Activated T-cell treated with anti-CD3 and anti-CD28 coated beads for 4 hours (primary cell): ENCODE results near the gene EYS.

Source experiments
- DNase-seq: peaks from one replicate; pipeline ENCODE4 v3.0.0-alpha.2; 2020

The EYS gene

DNA sequence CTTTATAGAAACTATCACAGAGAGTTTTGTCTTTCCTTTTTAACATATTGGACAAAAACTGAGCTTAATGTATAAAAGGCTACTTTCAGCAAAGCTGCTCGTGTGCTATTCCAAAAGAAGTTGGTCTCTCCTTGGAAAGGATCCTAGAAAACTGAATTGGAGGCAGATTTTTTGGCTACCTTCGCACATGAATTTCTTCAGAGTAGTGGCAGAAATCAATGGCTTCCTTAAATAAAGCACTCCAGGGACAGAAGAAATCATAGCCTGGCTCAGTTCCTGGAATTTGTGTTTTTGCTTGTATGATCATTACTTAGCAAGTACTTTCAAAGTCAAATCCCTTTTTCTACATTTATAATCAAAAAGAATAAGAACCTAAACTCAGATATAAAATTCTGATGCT is 1291.1 kb downstream of the EYS start:
- DNase-seq, result no peak

DNA sequence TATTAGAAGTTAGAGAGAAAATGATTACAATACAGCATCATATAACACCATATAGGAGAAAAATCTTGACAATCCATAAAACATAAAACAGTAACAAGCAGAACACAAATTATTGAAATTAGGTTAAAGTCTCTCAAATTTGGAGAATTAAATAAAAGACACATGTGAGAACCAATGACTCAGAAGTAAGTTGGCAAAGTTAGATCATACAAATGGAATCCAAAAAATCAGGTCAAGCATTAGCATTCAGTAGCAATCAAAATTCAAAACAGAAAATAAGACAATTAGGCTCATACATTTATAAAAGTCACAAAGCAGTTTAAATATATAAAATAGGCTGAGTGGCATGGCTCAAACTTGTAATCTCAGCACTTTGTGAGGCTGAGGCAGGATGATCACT is 1295.8 kb downstream of the EYS start:
- DNase-seq, result no peak

DNA sequence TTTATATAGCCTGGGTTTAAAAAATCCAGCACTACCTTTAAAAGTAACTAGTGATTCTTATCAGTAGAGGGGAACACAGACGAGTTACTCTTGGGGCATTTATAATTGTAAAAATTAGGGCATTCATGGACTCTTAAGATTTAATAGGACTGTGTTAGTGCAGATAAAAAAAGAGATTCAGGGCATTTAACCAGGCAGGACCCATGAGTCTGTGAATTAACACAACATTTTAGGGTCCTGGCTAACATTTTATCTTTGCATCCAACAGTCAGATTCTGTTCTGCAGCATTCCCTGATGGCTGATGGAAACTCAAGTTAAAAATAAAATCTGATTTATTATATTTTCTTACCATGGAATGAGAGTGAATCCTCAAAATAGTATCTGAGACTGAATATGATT is 1297.1 kb downstream of the EYS start:
- DNase-seq, result no peak

DNA sequence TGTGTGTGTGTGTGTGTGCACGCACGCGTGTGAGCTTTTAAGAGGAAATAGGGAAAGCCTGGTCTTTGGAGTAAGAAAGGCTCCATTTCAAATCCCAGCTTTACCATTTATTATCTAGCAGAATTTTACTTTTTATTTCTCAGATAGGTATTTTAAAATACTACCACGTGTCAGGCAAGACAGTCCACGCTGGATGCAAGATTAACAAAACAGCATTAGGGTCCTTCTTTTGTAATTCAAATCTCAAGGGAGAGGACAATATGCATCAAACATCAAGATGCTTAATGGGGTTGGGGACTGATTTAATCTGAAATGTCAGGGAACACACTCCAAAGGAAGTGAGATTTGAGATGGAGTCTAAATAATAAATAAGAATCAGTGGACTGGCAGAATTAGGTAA is 1302.6 kb downstream of the EYS start:
- DNase-seq, result no peak

DNA sequence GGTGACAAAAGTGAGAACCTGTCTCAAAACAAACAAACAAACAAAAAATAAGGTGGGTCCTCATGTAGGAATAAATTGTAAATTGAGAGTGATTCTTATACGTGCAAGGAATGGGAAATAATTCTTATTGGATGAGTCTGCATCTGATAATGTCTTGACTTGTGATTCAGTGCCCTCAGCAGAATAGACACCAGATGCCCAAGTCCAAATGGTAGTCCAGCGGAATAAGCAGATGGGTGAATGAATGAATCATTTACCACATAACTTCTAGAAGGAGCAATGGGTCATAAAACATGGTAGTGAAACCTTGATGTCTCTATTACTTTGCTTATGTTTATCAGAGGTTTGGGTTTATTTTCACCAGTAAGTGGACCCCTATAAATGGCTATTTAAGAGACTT is 1323.7 kb downstream of the EYS start:
- no peak for DNase-seq

DNA sequence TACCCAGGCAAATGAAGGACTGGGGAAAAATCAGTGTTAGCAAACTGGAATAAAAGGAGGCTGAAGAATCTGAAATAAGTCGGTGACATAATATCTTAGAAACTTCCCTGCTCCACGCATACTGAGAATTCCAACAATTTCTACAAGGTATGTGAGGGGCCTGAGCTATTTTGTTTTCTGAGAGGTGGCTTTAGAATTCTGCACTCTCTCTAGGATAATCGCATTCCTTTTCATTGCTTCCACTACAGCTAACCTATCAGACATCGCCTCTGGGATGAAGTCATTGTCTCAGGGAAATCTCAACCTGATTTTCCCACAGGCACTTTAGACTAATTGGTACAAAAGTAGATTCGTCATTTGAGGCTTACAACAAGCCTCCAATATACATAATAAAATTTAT is 1330.6 kb downstream of the EYS start:
- no peak for DNase-seq

DNA sequence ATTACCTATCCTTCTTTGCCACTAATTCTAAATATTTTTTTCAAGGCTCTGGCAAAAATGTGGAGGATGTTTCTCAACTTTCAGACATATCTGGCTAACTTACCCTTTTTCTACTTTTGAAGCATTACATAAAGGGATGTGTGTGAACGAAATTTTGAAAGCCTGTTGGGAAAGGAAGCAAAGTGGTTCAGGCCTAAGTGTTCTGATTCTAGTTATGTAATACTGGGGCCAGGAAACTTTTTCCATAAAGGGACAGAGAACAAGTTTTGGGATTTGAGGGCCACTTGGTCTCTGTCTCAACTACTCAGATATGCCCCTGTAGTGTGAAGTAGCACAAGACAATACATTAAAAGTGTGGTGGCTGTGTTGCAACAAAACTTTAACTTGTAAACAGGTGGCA is 1349.6 kb downstream of the EYS start:
- DNase-seq, result no peak

DNA sequence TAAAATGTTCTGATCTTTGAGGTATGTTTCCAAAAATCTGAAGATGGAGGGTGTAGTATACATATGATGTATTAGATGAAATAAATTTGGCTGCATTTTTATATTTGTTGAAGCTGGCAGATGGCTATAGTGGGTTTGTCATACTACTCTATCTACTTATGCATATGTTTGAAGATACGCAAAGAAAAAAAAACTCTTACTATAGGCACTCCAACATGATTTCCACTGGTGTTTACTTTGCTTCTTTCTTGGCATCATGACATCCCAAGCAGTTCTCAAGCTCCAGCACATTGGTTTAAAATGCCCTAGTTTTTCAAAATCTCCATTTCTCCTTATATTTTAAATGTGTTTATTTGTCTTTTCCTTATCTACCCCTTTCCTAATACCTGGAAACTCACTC is 1359.6 kb downstream of the EYS start:
- DNase-seq, result no peak

DNA sequence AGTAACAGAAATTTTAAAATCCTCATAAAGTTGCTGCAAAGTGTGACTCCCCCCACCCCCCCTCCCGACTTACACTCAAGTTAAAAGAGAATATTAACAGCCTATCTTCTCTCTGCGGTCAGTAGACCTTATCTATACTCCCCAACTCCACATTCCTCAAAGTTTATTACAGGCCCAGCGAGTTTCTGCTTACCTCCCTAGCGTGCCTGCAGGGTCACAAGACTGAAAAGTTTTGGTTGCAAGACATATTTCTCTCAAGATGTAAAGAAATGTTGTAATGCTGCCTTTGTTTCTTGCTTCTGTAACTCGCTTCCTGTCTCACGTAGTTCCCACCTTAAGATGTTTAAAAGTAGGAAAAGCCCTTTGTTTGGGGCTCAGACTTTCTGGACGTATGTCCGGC is 1371.8 kb downstream of the EYS start:
- no peak for DNase-seq

DNA sequence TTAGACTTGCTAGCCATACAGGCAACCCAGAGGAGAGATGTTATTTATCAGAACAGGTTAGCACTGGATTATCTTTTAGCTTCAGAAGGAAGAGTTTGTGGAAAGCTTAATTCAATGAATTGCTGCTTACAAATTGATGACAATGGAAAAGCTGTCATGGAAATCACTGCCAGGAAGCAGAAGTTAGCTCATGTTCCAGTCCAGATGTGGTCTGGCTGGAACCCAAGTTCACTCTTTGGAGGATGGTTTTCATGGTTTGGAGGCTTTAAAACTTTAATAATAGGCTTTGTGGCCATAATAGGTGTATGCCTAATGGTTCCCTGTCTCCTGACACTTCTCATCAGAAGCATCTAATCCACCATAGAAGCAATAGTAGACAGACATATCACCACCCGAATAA is 1372.4 kb downstream of the EYS start:
- DNase-seq, result no peak

DNA sequence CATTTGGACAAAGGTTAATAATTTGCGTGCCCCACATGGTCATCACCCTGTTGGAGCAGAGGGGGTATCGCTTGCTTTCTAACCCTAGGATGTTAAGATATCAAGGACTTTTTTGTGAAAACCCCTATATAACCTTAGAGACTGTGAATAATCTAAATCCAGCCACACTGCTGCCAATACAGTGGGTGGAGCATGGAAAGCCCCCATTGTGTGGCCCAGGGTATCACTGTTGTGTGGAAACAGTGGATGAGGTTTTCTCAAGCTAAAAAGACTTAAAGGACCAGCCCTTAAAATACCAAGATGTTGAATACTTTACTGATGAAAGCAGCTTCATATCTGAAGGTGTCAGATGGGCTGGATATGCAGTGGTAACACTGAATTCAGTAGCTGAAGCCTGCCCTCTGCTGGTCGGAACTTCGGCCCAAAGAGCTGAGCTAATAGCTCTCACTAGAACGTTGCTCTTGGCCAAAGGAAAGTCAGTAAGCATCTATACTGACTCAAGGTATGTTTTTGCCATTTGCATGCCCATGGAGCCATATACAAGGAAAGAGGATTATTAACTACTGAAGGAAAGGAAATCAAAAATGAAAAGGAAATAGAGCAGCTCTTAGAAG is 1376.2 kb downstream of the EYS start:
- DNase-seq, result no peak

DNA sequence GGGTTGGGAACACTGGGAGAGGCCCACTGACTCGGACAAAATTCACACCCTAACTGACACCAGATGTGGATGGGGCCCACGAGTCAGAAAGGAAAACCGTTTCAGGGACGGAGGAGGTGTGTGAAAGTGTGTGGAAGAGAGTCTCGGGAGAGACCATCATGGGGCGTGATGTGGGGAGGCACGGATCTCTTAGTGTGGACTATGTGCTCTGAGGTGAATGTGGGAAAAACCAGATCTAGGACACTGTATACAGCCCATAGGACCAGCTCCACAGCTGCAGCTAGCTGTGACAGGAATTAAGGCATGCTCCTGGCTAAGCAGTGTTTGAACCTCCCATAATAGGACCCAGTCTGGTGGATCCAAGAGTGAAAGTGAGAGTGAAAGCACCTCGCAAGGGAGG is 1380.1 kb downstream of the EYS start:
- no peak for DNase-seq

DNA sequence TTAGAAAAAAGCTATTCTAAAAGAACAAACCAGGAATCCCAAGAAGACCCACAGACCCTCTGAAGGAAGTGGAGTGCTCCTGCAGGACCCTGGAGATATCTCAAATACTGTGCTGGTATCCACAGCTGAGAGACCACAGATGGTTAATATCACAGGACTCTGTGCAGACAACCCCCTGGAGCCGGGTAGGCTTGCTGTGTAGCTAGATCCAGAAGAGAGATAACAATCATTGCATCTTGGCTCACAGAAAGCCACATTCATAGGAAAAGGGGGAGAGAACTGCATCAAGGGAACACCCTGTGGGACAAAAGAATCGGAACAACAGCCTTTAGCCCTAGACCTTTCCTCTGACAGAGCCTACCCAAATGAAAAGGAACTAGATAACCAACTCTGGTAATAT is 1381.9 kb downstream of the EYS start:
- no peak for DNase-seq

DNA sequence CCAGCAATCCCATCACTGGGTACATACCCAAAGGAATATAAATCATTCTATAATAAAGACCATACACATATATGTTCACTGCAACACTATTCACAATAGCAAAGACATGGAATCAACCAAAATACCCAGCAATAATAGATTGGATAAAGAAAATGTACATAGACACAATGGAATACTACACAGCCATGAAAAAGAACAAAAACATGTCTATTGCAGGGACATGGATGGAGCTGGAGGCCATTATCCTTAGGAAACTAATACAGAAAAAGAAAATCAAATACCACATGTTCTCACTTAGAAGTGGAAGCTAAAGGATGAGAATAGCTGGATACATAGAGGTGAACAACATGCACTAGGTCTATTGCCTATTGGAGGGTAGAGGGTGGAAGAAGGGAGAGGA is 1396.8 kb downstream of the EYS start:
- DNase-seq, result no peak

DNA sequence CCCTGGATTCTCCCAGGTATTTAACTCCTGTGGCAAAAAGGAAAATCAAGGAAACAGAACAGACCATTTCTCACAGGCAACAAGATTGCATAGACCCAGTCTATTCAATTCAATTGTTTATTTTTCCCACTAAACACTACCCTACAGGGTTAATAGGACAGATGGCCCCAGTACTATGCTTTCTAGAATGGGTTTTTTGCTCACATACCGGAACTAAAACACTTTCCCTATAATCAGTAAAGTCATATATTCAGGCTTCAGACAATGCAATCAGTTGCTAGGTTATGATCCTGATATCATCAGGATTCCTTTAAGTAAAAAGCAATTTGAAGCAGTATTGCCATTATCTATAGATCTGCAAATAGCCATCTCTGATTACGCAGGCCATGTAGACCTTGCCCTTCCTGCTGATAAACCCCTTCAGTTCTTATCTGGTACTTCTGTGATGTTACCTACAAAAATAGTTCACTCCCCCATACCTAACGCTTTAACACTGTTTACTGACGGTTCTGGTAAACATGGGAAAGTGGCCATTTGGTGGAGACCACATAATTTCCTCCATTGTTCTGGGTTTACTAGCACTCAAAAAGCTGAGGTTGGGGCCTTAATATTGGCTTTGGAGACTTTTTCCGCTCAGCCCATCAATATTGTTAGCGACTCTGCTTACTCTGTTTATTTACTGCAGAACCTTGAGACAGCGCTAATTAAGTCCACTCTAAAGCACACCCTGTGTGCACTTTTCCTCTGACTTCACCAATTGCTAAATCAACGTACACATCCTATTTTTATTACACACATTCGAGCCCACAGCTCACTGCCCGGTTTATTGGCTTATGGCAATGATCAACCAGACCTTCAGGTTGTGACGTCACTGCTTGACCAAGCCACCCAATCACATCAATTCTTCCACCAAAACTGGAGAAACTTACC is 1405.5 kb downstream of the EYS start:
- no peak for DNase-seq

DNA sequence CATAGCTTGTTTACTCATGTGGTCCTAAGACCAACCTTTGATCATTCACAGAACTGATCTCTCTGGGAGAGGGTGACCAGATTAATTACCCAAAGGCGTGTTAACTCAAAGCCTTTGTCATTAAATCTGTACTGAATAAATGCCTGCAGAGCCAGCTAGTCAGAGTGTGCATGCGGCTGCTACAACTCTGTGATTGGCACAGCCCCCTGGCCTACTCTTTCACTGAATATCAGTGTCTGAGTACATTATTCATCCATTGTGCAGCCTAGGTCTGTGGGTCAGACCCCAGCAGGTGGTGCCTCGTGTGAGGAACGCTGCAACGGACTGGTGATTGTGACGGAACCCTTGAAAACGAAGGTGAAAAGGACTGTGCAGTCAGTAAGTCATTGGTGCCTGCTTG is 1407.8 kb downstream of the EYS start:
- no peak for DNase-seq

DNA sequence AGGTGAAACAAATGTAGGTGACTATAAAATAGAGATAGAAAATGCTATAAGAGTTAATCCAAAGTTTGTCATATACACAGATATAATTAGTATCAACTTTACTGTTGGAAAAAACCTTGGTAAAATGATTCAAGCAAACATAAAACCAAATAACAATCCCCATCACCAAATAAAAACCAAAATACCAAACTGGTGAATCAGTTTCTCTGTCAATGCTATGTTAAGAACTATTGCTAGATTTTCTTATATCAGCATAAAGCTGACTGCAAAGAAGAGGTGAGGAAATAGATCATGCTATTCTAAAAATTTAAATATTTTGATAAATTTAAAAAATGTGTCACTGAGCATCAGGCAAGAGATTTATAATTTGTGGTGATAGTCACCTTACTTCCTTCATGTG is 1413.0 kb downstream of the EYS start:
- no peak for DNase-seq

DNA sequence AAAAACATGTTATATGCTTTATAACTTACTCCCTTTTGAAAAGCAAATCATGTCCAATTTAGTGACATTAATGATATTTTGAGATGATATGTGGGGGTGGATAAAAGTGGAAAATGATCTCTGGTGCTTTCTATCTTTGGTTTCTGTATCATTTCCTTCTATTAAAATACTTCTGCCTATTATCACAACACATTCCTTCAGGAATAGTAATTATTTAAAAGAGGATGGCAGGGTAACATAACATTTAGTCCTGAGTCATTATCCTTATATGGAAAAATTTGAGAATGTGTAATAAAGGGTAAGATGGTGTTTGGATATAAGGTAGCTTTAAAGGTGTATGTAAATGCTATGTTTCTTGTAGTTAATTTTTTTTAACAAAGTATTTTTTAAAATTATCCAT is 1413.7 kb downstream of the EYS start:
- no peak for DNase-seq

DNA sequence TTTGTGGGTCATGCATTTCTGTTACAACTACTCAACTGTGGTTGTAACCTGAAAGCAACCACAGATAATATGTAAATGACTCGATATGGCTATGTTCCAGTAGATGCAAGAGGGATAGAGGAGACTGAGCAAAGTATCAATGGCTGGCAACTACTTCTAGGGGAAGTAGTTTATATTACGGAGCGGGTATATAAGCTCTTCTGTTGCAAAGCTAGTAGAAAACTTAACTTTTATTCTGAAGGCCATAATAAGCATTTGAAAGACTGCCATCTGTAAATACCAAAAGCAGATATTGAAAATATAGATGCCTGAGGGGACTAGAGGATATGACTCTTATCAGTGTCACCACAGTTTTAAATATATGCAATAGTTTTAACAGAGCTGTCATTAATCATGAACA is 1416.2 kb downstream of the EYS start:
- no peak for DNase-seq

DNA sequence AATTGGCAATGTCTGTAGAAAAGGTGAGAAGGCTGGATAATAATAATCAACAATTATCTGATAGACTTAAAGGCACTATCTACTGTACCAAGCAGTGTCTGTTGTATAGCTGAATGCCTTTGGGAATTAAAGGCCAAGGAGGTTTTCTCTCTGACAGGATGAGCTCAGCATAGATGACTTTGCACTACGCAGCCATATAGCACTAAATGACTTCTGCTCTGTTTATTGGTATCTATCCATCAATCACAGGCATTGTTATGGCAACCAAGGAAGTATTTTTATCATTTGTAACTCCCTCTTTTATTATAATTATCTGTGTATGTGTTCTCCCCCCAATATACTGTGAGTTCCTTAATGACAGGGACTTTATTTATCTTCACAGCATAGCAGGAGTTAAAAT is 1417.1 kb downstream of the EYS start:
- DNase-seq, result no peak

DNA sequence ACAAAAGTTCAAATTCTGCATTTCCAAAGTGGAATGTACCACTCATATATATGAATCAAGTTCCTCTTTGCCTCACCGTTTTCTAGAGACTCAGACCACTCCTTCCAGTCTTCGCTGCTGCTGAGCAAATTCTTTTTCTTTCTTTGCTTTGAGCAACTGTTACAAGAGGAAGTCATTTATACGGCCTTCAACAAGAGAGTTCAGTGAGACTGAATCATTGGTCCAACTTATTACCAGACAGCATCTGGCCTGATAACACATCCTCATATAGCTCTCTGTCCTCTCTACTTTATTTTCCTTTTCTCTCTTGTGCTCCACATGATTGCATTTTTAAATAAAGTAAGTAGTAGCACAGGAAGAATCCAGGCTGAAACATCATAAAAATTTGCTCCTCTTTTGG is 1418.7 kb downstream of the EYS start:
- no peak for DNase-seq

DNA sequence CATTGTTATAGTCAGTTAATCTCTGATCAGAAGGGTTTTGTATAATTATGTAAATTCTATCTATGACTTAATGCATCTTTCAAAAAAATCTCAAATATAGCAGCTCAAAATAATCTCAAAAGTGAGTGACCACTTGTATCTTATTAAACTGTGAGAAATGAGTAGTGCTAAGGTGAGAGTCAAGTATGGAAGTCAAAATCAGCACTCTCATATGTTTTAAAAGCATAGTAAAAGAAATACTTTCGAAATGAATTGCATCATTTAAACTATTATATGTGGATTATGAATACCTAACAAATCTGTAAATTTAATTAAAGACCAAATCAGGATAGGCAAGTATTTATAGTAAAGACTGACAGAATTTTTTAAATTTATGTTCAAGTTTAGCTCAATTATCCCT is 1425.9 kb downstream of the EYS start:
- DNase-seq, result no peak

DNA sequence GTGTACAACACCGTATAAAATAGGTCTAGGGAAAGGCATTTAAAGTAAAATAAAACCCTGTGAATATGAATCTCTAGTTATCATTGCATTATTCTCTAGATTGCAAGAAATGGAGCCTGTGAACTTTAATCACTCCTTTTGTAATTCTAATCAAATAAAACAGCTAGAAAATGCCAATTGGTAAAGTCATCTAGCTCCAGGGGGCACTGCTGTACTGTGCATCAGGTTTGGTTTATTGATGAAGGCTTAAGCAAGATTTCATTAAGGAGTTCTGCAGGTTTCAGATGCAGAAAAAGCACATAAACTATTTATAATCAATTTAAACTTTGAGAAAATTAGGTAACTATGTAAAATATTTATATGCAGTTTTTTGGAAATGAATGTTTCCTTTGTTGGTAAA is 1426.5 kb downstream of the EYS start:
- DNase-seq, result no peak

DNA sequence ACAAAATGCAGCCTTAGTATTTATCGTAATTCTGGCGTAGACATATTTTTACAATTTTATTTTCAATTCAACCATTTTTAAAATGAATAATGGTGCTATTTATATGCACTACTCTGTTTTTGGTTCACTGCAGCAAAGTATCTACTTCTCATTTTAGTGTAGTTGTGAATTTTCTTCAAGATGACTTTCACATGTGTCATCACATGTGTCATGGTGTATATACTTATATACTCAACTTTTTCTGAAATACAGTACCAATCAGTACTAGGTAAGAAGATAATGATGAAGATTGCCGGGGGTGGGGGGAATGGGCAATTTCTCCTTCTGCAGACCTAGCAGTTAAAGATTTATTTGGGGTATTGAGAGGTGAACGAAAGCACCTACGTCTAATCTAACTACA is 1436.9 kb downstream of the EYS start:
- DNase-seq, result no peak

DNA sequence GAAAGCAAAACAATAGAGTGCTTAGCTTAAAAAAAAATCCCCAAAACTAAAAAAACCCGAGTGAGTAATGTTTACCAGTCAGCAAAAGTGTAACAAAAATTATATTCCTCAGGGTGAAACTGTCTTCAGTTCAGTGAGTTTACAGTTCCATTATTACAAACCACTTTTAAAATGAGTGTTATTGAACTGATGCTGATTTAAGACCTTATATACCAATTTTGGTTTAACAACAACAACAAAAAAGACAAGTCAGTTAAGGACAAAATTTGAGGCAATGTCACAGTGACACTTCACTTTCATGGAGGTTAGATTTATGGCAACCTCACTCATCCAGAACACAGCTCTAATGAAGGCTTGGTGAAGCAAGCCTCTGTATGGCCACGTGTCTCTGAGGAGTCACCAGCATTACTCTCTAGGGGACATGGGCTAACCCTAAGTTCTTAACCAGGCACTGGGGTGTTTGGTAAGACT is 1440.6 kb downstream of the EYS start:
- no peak for DNase-seq
